Uterus (tissue), 2 donors: Measurements from ENCODE around the gene KRTAP5-10.
"Not testable (repeated sequence)": the region's sequence is repeated elsewhere in the genome, so short reads cannot be mapped to it uniquely, and the experiment has no call there.

Experiments used
- CTCF ChIP-seq, 4 experiments: fragments of 200-600 bp in 2 of 4; fragments of 450-650 bp in 2 of 4; sonication (generic) in 2 of 4; IDR thresholded peaks; one replicate each; pipeline ENCODE4 v1.5.1; 2016 to 2019; ENCODE audit warnings: antibody characterized with exemption in 4 of 4, mild to moderate bottlenecking in 2 of 4, moderate library complexity in 1 of 4
- POLR2A ChIP-seq, 2 donors: fragments of 450-650 bp; IDR thresholded peaks; one replicate each; pipeline ENCODE4 v1.6.1; 2016; ENCODE audit warnings: antibody characterized with exemption in 2 of 2, mild to moderate bottlenecking in 1 of 2, moderate library complexity in 1 of 2

- TF ChIP-seq CTCF, POLR2A (IDR thresholded peaks at IDR 0.05): not testable (repeated sequence)
These were observed 25.4 kb upstream of the KRTAP5-10 start for GRCh38 chr11:71539971-71540370.
